Prostate gland (tissue), 2 donors: Measurements from ENCODE around the gene SPINK8. TPM values are rescaled to one million over a fixed set of nuclear protein-coding genes. Genes with fewer than 3 reads are reported as not detected.

Source experiments
- DNase-seq: peaks from one replicate; pipeline ENCODE4 v3.0.0-alpha.2; 2019; ENCODE audit warnings: low spot score
- H3K27ac ChIP-seq, 2 donors: fragments of 200-600 bp; sonication (generic); 2 replicates each; pipeline ENCODE4 v1.5.1; 2017 to 2019
- H3K27me3 ChIP-seq: fragments of 200-600 bp; sonication (generic); replicated peaks from 2 replicates; pipeline ENCODE4 v1.5.1; 2019; ENCODE audit not compliant: insufficient read depth
- H3K36me3 ChIP-seq, 2 donors: fragments of 200-600 bp; sonication (generic); 1 replicate in 1 of 2; 2 replicates in 1 of 2; pipeline versions ENCODE4 v1.5.1 to v1.8.1; 2017 to 2019
- H3K4me1 ChIP-seq: fragments of 200-600 bp; sonication (generic); replicated peaks from 2 replicates; pipeline ENCODE4 v1.5.1; 2019
- H3K4me3 ChIP-seq, 2 donors: fragments of 200-600 bp; sonication (generic); 2 replicates each; pipeline ENCODE4 v1.5.1; 2017 to 2019
- H3K9me3 ChIP-seq: fragments of 200-600 bp; sonication (generic); 2 replicates; pipeline ENCODE4 v1.5.1; 2017
- POLR2A ChIP-seq: fragments of 450-650 bp; IDR thresholded peaks from one replicate; pipeline ENCODE4 v1.6.1; 2016; ENCODE audit warnings: antibody characterized with exemption, mild to moderate bottlenecking
- POLR2AphosphoS5 ChIP-seq: sonication (generic); formaldehyde crosslinking; IDR thresholded peaks from one replicate; pipeline ENCODE4 v1.6.1; 2017; ENCODE audit warnings: antibody characterized with exemption
- WGBS: methylation state at CpG from one replicate; pipeline ENCODE4 v1.1.5; 2018; 5-methylcytosine and 5-hydroxymethylcytosine counted together
- intact Hi-C: fragments of 100-400 bp; cut with DNase I; formaldehyde crosslinking; loops from one replicate; pipeline ENCODE4 v1.14.2; 2022
- total RNA-seq, 2 donors: library from RNA; depleted of rRNA; stranded (reverse); fragments of >200 nt; gene quantifications; one replicate each; pipeline ENCODE4 v1.1.0, GENCODE V29; 2016
- TF ChIP-seq, protein P1 (sequence below), 4 experiments: fragments of 200-600 bp in 2 of 4; fragments of 450-650 bp in 2 of 4; sonication (generic) in 2 of 4; IDR thresholded peaks; 1 replicate in 3 of 4; 2 replicates in 1 of 4; pipeline ENCODE4 v1.5.1; 2016 to 2019; ENCODE audit warnings: antibody characterized with exemption in 4 of 4, mild to moderate bottlenecking in 2 of 4, moderate library complexity in 2 of 4

Gene SPINK8
- total RNA-seq, 2 donors from 2014 or later = 4.9 TPM; not detected in 1

- intact Hi-C loops = no loop called here
- TF ChIP-seq, protein P1, sequence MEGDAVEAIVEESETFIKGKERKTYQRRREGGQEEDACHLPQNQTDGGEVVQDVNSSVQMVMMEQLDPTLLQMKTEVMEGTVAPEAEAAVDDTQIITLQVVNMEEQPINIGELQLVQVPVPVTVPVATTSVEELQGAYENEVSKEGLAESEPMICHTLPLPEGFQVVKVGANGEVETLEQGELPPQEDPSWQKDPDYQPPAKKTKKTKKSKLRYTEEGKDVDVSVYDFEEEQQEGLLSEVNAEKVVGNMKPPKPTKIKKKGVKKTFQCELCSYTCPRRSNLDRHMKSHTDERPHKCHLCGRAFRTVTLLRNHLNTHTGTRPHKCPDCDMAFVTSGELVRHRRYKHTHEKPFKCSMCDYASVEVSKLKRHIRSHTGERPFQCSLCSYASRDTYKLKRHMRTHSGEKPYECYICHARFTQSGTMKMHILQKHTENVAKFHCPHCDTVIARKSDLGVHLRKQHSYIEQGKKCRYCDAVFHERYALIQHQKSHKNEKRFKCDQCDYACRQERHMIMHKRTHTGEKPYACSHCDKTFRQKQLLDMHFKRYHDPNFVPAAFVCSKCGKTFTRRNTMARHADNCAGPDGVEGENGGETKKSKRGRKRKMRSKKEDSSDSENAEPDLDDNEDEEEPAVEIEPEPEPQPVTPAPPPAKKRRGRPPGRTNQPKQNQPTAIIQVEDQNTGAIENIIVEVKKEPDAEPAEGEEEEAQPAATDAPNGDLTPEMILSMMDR (IDR thresholded peaks at IDR 0.05) = no peak
- no peak for TF ChIP-seq POLR2A
- TF ChIP-seq POLR2AphosphoS5 = no peak
- WGBS = 85% methylated on average over 4 of the region's 4 CpGs
- no peaks in the 10 kb centered on the region for H3K27me3 ChIP-seq
- H3K4me1 ChIP-seq = peaks cover 6% of the 10 kb centered on the region
- no peaks in the 10 kb centered on the region for H3K9me3 ChIP-seq
- DNase-seq = no peak
- H3K27ac ChIP-seq = no peak overlapping the region
- no peak overlapping the region for H3K4me3 ChIP-seq
- H3K36me3 ChIP-seq = no peaks in the 10 kb centered on the region
These were observed 52.6 kb downstream of the SPINK8 start for GRCh38 chr3:48280881-48281280.

DNA sequence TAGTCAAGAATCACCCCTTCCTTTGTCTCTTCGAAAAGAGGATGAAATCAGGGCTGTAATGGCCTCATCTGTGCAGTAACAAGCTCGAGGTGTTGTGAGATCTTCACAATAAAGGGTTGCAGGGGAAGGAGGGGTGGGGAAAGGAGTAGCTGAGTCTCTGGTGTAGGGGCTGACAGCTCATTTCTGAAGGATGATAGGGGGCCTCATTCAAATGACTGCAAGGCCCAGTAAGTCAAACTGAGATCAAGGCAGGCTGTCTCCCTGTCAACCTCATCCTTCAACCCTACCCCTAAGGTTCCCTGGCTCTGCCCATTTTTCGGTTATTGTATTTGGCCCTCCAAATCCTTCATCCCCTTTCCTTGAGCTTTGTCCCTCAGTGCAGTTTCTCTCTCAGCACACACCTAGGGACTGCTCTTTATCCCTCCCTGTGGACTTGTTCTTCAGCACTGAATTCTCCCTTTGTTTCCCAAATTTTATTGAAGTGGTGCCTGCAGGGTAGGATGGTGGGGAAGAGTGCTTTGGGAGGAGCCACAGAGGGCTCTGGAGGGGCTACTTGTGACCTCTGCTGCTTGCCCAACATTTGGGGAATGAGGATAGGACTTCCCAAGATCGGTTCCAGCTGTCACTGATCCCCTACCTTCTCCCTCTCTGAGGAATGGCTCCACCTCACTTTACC is 54.4 kb downstream of the SPINK8 start:
- TF ChIP-seq POLR2A = no peak
- no peak for TF ChIP-seq POLR2AphosphoS5
- TF ChIP-seq, protein P1 (IDR thresholded peaks at IDR 0.05) = no peak
- Histone ChIP-seq H3K4me3 (no peak overlapping the region), H3K27ac (no peak overlapping the region), H3K4me1 (peaks cover 6% of the 10 kb centered on the region), H3K27me3 (no peaks in the 10 kb centered on the region), H3K9me3 (no peaks in the 10 kb centered on the region), H3K36me3 (no peaks in the 10 kb centered on the region)
- WGBS = 85% methylated on average over 4 of the region's 4 CpGs
- intact Hi-C loops = loop anchor here (10.0 kb wide), 1 partner anchor 276 kb away; the partner anchor contains the start of gene PFKFB4
- no peak for DNase-seq

- peaks cover 6% of the 10 kb centered on the region for H3K4me1 ChIP-seq
- H3K27ac ChIP-seq = no peak overlapping the region
- intact Hi-C loops = loop anchor here (10.0 kb wide), 1 partner anchor 278 kb away; the partner anchor contains the start of gene PFKFB4
- WGBS = 87% methylated on average over 7 of the region's 7 CpGs
- H3K36me3 ChIP-seq = no peaks in the 10 kb centered on the region
- DNase-seq = no peak
- TF ChIP-seq POLR2A (no peak), POLR2AphosphoS5 (no peak)
- TF ChIP-seq, protein P1 (IDR thresholded peaks at IDR 0.05) = no peak
- H3K27me3 ChIP-seq = no peaks in the 10 kb centered on the region
- no peak overlapping the region for H3K4me3 ChIP-seq
- no peaks in the 10 kb centered on the region for H3K9me3 ChIP-seq
These were observed 56.4 kb downstream of the SPINK8 start for GRCh38 chr3:48276911-48277641.

DNA sequence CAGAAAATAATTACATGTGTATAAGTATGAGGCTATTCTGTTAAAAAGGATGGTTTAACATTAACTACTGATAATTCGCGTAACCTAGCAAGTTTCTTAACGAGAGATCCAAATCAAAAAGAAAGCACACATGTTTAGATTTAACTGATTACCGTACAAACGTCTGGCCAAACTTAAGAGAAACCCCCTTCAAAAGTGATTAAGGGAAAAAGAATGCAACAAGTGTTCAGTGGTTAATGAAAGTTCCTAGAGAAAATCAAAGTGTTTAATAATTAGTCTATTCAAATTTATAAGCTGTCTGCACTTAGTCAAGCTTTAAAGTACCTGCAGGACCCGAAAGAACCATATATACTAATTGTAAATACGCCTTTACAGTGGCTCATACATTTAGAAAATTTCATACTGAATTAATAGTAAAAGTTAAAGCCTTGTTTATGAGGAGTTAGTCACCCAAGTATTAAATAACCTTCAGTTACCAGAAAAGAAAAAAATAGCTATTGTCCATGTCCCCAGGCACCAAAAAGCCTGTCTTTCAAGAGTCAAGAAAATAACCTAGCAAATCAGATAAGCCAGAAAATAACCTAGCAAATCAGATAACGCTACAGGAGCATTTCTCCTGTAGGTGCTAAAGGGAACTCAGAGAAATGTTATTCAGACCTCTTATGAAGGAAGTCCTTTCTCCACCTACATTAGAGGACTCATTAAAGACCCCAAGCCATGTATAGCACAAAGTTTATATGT is 58.0 kb downstream of the SPINK8 start:
- intact Hi-C loops = loop anchor here (10.0 kb wide), 1 partner anchor 279 kb away; the partner anchor contains the start of gene PFKFB4
- Histone ChIP-seq H3K4me3 (no peak overlapping the region), H3K36me3 (no peaks in the 10 kb centered on the region), H3K9me3 (no peaks in the 10 kb centered on the region), H3K27me3 (no peaks in the 10 kb centered on the region), H3K27ac (no peak overlapping the region), H3K4me1 (peaks cover 6% of the 10 kb centered on the region)
- WGBS = 28% methylated on average over 8 of the region's 8 CpGs
- TF ChIP-seq, protein P1 (IDR thresholded peaks at IDR 0.05) = no peak
- TF ChIP-seq POLR2AphosphoS5 = no peak
- no peak for TF ChIP-seq POLR2A
- no peak for DNase-seq
